ENCODE measurements around the gene SLC8A1. TPM values are rescaled to one million over a fixed set of nuclear protein-coding genes. Genes with fewer than 3 reads are reported as not detected.

The SLC8A1 gene
- total and polyA plus RNA-seq, 9 donors: 1.3 to 19.7 (median 7.7) TPM

- DNase-seq: no peak
- Histone ChIP-seq H3K36me3 (no peaks in the 10 kb centered on the region), H3K27me3 (no peaks in the 10 kb centered on the region), H3K9me3 (no peaks in the 10 kb centered on the region), H3K27ac (no peak overlapping the region), H3K4me1 (ENCODE audit: insufficient read depth) (peaks cover 2% of the 10 kb centered on the region), H3K4me3 (no peak overlapping the region)
- 83 to 90% (median 89%) methylated on average over 3 of the region's 3 CpGs for WGBS, 3 donors
- TF ChIP-seq EP300 (IDR thresholded peaks at IDR 0.05): no peak
- no peak for TF ChIP-seq POLR2A (IDR thresholded peaks at IDR 0.05)
- no peak for TF ChIP-seq CTCF (IDR thresholded peaks at IDR 0.05)
- intact Hi-C loops (cut with DNase I): no loop called here
These were observed 223.6 kb downstream of the SLC8A1 start for GRCh38 chr2:40228310-40228709.

GRCh38 chr2:40227210-40227609, 224.7 kb downstream of the SLC8A1 start:
- Histone ChIP-seq H3K36me3 (no peaks in the 10 kb centered on the region), H3K27me3 (no peaks in the 10 kb centered on the region), H3K27ac (no peak overlapping the region), H3K4me3 (no peak overlapping the region), H3K4me1 (ENCODE audit: insufficient read depth) (peaks cover 2% of the 10 kb centered on the region), H3K9me3 (no peaks in the 10 kb centered on the region)
- intact Hi-C loops (cut with DNase I): no loop called here
- WGBS, 3 donors: 89 to 93% (median 90%) methylated on average over 4 of the region's 4 CpGs
- TF ChIP-seq CTCF (IDR thresholded peaks at IDR 0.05) (no peak), POLR2A (IDR thresholded peaks at IDR 0.05) (no peak), EP300 (IDR thresholded peaks at IDR 0.05) (no peak)
- DNase-seq: no peak

DNA sequence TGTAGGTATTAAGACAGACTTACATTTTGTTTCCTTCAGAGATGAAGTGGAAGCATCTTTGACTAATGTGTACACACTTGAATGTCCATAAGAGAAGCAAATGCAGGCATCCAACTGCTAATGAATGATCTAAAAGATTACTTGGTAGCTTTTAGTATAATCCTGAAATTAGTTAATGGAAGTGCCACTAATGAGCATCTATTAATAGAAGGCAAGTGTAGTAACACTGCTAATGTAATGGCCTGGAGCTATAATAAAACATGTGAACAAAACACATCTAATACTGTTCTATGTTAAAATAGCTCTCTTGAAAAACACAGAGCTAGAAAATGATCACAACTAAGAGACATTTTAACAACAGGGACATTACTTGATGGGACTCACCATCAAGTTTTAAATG, 225.3 kb downstream of the SLC8A1 start:
- Histone ChIP-seq H3K27ac (no peak overlapping the region), H3K4me1 (ENCODE audit: insufficient read depth) (peaks cover 2% of the 10 kb centered on the region), H3K9me3 (no peaks in the 10 kb centered on the region), H3K36me3 (no peaks in the 10 kb centered on the region), H3K4me3 (no peak overlapping the region), H3K27me3 (no peaks in the 10 kb centered on the region)
- no peak for DNase-seq
- TF ChIP-seq CTCF (IDR thresholded peaks at IDR 0.05) (no peak), EP300 (IDR thresholded peaks at IDR 0.05) (no peak), POLR2A (IDR thresholded peaks at IDR 0.05) (no peak)
- intact Hi-C loops (cut with DNase I): no loop called here

GRCh38 chr2:40225670-40226210, 226.2 kb downstream of the SLC8A1 start:
- intact Hi-C loops (cut with DNase I): no loop called here
- Histone ChIP-seq H3K27me3 (no peaks in the 10 kb centered on the region), H3K4me3 (no peak overlapping the region), H3K9me3 (no peaks in the 10 kb centered on the region), H3K4me1 (ENCODE audit: insufficient read depth) (peaks cover 2% of the 10 kb centered on the region), H3K27ac (no peak overlapping the region), H3K36me3 (no peaks in the 10 kb centered on the region)
- no peak for DNase-seq
- 15 to 31% (median 20%) methylated on average over 2 of the region's 2 CpGs for WGBS, 3 donors
- TF ChIP-seq POLR2A (IDR thresholded peaks at IDR 0.05): no peak
- TF ChIP-seq EP300 (IDR thresholded peaks at IDR 0.05): no peak
- TF ChIP-seq CTCF (IDR thresholded peaks at IDR 0.05): no peak
